GM12878 (cell line): ENCODE data around the gene SPTLC2. TPM values are rescaled to one million over a fixed set of nuclear protein-coding genes. Genes with fewer than 3 reads are reported as not detected.

Experiments
- ATAC-seq: fragments of 200-7000 bp; cut with Tn5 transposase; 3 replicates; pipeline ENCODE4 v1.9.1; 2020; ENCODE audit warnings: mild to moderate bottlenecking, moderate library complexity
- BruUV-seq: library from RNA; stranded (reverse); fragments of 400-500 nt; replicated peaks from 2 replicates; lab custom pipeline; 2021; lab: Mats Ljungman, UMichigan
- CTCF ChIA-PET: fragments of 300-600 bp; sonication (Branson Sonifier 250); formaldehyde crosslinking; extraction: SDS; loops from one replicate; lab custom pipeline; 2021; ENCODE audit warnings: inconsistent platforms; lab: Yijun Ruan, JAX
- POLR2A ChIA-PET: fragments of 350-600 bp; formaldehyde crosslinking; extraction: SDS; loops from one replicate; lab custom pipeline; 2021; ENCODE audit warnings: inconsistent platforms; lab: Charles Lee
- RAD21 ChIA-PET: fragments of 300-600 bp; sonication (Branson Sonifier 250); formaldehyde crosslinking; loops from one replicate; lab custom pipeline; 2023; ENCODE audit warnings: antibody characterized with exemption; ENCODE audit not compliant: unreplicated experiment; lab: Charles Lee
- SMC1A ChIA-PET: fragments of 300-600 bp; sonication (Branson Sonifier 250); formaldehyde crosslinking; loops from one replicate; lab custom pipeline; 2023; ENCODE audit not compliant: unreplicated experiment, uncharacterized antibody; lab: Charles Lee
- DNase-seq: peaks from one replicate; pipeline ENCODE4 v3.0.0-alpha.2; 2011; ENCODE audit warnings: low read depth, low spot score
- FAIRE-seq: peaks from 3 replicates; lab custom pipeline; 2011; peaks lifted over from hg19 to GRCh38; lab: Jason Lieb, UNC
- H2AFZ ChIP-seq: 2 replicates; pipeline ENCODE4 v1.6.0; 2011; ENCODE audit warnings: low read depth, low read length, control low read depth; ENCODE audit not compliant: control insufficient read depth
- H3K27ac ChIP-seq: 2 replicates; pipeline ENCODE4 v1.5.1; 2011; ENCODE audit warnings: control low read depth; ENCODE audit not compliant: control insufficient read depth, insufficient read depth
- H3K27me3 ChIP-seq, 2 experiments: replicated peaks in 1 of 2; 2 replicates each; pipeline versions ENCODE4 v1.6.0 to v1.6.1; 2011; ENCODE audit warnings: low read length in 1 of 2; ENCODE audit not compliant: control insufficient read depth in 2 of 2, insufficient read depth in 2 of 2
- H3K36me3 ChIP-seq, 2 experiments: 2 replicates each; pipeline ENCODE4 v1.5.1; 2011; ENCODE audit warnings: low read length in 1 of 2; ENCODE audit not compliant: control insufficient read depth in 2 of 2, insufficient read depth in 2 of 2
- H3K4me1 ChIP-seq: 2 replicates; pipeline ENCODE4 v1.6.1; 2011; ENCODE audit warnings: mild to moderate bottlenecking, low read length, moderate library complexity, mixed read lengths; ENCODE audit not compliant: control insufficient read depth, insufficient read depth
- H3K4me2 ChIP-seq: 2 replicates; pipeline ENCODE4 v1.6.0; 2011; ENCODE audit warnings: control low read depth; ENCODE audit not compliant: control insufficient read depth, insufficient read depth
- H3K4me3 ChIP-seq: fragments of 200-600 bp; sonication (generic); 2 replicates; pipeline ENCODE4 v1.5.1; 2016
- H3K79me2 ChIP-seq: 2 replicates; pipeline ENCODE4 v1.6.0; 2011; ENCODE audit warnings: low read length; ENCODE audit not compliant: control insufficient read depth, insufficient read depth
- H3K9ac ChIP-seq: 2 replicates; pipeline ENCODE4 v1.8.0; 2011; ENCODE audit warnings: low read length, control low read depth, mixed read lengths; ENCODE audit not compliant: control insufficient read depth, insufficient read depth
- H3K9me3 ChIP-seq: replicated peaks from 3 replicates; pipeline ENCODE4 v1.5.1; 2011; ENCODE audit warnings: mild to moderate bottlenecking, low read length; ENCODE audit not compliant: control insufficient read depth, insufficient read depth
- H4K20me1 ChIP-seq: 2 replicates; pipeline ENCODE4 v1.6.0; 2011; ENCODE audit not compliant: control insufficient read depth, insufficient read depth
- ATF2 ChIP-seq: IDR thresholded peaks from 2 replicates; pipeline ENCODE4 v1.6.1; 2012; ENCODE audit warnings: low read length, inconsistent platforms
- CHD1 ChIP-seq: IDR thresholded peaks from 2 replicates; pipeline ENCODE4 v1.6.1; 2012; ENCODE audit warnings: low read depth, low read length, improper control_type of control experiment
- DPF2 ChIP-seq: fragments of 450-650 bp; IDR thresholded peaks from 2 replicates; pipeline ENCODE4 v1.6.1; 2017; ENCODE audit warnings: mild to moderate bottlenecking
- PML ChIP-seq: IDR thresholded peaks from 2 replicates; pipeline ENCODE4 v1.6.1; 2012; ENCODE audit warnings: low read length, inconsistent platforms
- POLR2AphosphoS5 ChIP-seq: IDR thresholded peaks from 2 replicates; pipeline ENCODE4 v1.6.1; 2011; ENCODE audit warnings: mild to moderate bottlenecking, low read length, inconsistent platforms
- PRDM15 ChIP-seq: fragments of 450-650 bp; formaldehyde crosslinking; IDR thresholded peaks from 2 replicates; pipeline ENCODE4 v1.4.0; 2020; ENCODE audit warnings: mild to moderate bottlenecking, moderate library complexity
- RB1 ChIP-seq: fragments of 450-650 bp; formaldehyde crosslinking; IDR thresholded peaks from 2 replicates; pipeline ENCODE4 v1.6.1; 2017; ENCODE audit warnings: mild to moderate bottlenecking, borderline replicate concordance
- SMAD5 ChIP-seq: IDR thresholded peaks from 2 replicates; pipeline ENCODE4 v1.6.1; 2016; ENCODE audit warnings: antibody characterized with exemption, low read depth
- SMARCA5 ChIP-seq: fragments of 450-650 bp; IDR thresholded peaks from 2 replicates; pipeline ENCODE4 v1.6.1; 2017; ENCODE audit warnings: mild to moderate bottlenecking
- SMC3 ChIP-seq: IDR thresholded peaks from 2 replicates; pipeline ENCODE4 v1.6.1; 2011; ENCODE audit warnings: low read length, improper control_type of control experiment, borderline replicate concordance
- SUPT20H ChIP-seq: IDR thresholded peaks from 2 replicates; pipeline ENCODE4 v1.6.1; 2011; ENCODE audit warnings: low read depth, mild to moderate bottlenecking, low read length, moderate library complexity, borderline replicate concordance; ENCODE audit not compliant: control insufficient read depth
- WGBS: methylation state at CpG from one replicate; pipeline ENCODE4 v1.1.6; 2016; ENCODE audit warnings: low lambda C conversion rate; ENCODE audit not compliant: insufficient replicate concordance, insufficient coverage; ENCODE audit errors: missing lambda C conversion rate; 5-methylcytosine and 5-hydroxymethylcytosine counted together
- in situ Hi-C: fragments of 300-500 bp; cut with MboI; formaldehyde crosslinking; loops from 9 replicates; pipeline ENCODE4 v1.14.3; 2018; ENCODE audit warnings: mixed read lengths
- intact Hi-C: fragments of 100-400 bp; cut with micrococcal nuclease; formaldehyde crosslinking; loops from one replicate; pipeline ENCODE4 v1.14.2; 2022; ENCODE audit not compliant: unreplicated experiment
- polyA plus RNA-seq, 11 experiments: library from polyadenylated mRNA; depleted of rRNA in 4 of 11; unstranded in 6 of 11; stranded (reverse) in 5 of 11; fragments of >200 nt; fragmentation: Nextera tagmentation in 4 of 11; fragmentation: Illumina TruSeq in 1 of 11; extraction: Ambion mirVana in 4 of 11; extraction: Trizol in 1 of 11; gene quantifications; 1 replicate in 1 of 11; 2 replicates in 10 of 11; pipeline versions ENCODE4 v1.2.1 to v1.2.3, GENCODE V29; 2011 to 2016; ENCODE audit warnings: inconsistent platforms in 2 of 11, missing spikeins in 2 of 11, low read depth in 1 of 11
- total RNA-seq, 4 experiments: library from RNA; depleted of rRNA in 3 of 4; stranded (reverse); fragments of >200 nt in 3 of 4; fragmentation: Illumina TruSeq in 1 of 4; extraction: Trizol in 1 of 4; gene quantifications; 2 replicates each; pipeline versions ENCODE4 v1.2.1 to v1.2.3, GENCODE V29; 2013 to 2021
- TF ChIP-seq, protein P1 (sequence below): fragments of 450-650 bp; IDR thresholded peaks from 2 replicates; pipeline ENCODE4 v1.6.1; 2017; ENCODE audit warnings: borderline replicate concordance
- TF ChIP-seq, protein P2 (sequence below): fragments of 450-650 bp; IDR thresholded peaks from 2 replicates; pipeline ENCODE4 v1.6.1; 2018; ENCODE audit warnings: mild to moderate bottlenecking, low read depth, moderate library complexity; ENCODE audit not compliant: partially characterized antibody

Gene SPTLC2
- total and polyA plus RNA-seq, 10 of the 15 experiments (the other 5 are each of a cell fraction or from before 2014, with no cell fraction given) = 6.9 to 35.1 (median 19.7) TPM

- in situ Hi-C loops = no loop called here
- Histone ChIP-seq H3K27me3 (no peaks in the 10 kb centered on the region), H3K27ac (no peak overlapping the region), H3K9me3 (no peaks in the 10 kb centered on the region), H3K4me1 (no peaks in the 10 kb centered on the region), H3K36me3 (peaks cover 0 to 6% of the 10 kb centered on the region in 2 experiments; a peak in 2 of 4 replicates), H3K4me2 (no peak overlapping the region), H4K20me1 (no peaks in the 10 kb centered on the region; the same call in 1 of the 2 replicates), H3K9ac (no peak overlapping the region), H3K4me3 (no peak overlapping the region), H2AFZ (no peak overlapping the region), H3K79me2 (no peaks in the 10 kb centered on the region)
- SMC1A ChIA-PET = no interaction called here
- ATAC-seq (no peak), FAIRE-seq (no peak), DNase-seq (no peak)
- RAD21 ChIA-PET = no interaction called here
- 98% methylated on average over 3 of the region's 3 CpGs for WGBS
- intact Hi-C loops = no loop called here
- TF ChIP-seq CHD1 = no peak
- no peak for TF ChIP-seq POLR2AphosphoS5
- TF ChIP-seq, protein P1, sequence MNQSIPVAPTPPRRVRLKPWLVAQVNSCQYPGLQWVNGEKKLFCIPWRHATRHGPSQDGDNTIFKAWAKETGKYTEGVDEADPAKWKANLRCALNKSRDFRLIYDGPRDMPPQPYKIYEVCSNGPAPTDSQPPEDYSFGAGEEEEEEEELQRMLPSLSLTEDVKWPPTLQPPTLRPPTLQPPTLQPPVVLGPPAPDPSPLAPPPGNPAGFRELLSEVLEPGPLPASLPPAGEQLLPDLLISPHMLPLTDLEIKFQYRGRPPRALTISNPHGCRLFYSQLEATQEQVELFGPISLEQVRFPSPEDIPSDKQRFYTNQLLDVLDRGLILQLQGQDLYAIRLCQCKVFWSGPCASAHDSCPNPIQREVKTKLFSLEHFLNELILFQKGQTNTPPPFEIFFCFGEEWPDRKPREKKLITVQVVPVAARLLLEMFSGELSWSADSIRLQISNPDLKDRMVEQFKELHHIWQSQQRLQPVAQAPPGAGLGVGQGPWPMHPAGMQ = no peak
- no peak for TF ChIP-seq SUPT20H
- no peak for TF ChIP-seq SMC3
- no peak for TF ChIP-seq SMAD5
- TF ChIP-seq DPF2 = no peak
- TF ChIP-seq ATF2 = no peak
- no peak for TF ChIP-seq SMARCA5
- no peak for TF ChIP-seq PRDM15 (CRISPR knock-in tag)
- TF ChIP-seq RB1 = no peak
- TF ChIP-seq PML = no peak
- TF ChIP-seq, protein P2, sequence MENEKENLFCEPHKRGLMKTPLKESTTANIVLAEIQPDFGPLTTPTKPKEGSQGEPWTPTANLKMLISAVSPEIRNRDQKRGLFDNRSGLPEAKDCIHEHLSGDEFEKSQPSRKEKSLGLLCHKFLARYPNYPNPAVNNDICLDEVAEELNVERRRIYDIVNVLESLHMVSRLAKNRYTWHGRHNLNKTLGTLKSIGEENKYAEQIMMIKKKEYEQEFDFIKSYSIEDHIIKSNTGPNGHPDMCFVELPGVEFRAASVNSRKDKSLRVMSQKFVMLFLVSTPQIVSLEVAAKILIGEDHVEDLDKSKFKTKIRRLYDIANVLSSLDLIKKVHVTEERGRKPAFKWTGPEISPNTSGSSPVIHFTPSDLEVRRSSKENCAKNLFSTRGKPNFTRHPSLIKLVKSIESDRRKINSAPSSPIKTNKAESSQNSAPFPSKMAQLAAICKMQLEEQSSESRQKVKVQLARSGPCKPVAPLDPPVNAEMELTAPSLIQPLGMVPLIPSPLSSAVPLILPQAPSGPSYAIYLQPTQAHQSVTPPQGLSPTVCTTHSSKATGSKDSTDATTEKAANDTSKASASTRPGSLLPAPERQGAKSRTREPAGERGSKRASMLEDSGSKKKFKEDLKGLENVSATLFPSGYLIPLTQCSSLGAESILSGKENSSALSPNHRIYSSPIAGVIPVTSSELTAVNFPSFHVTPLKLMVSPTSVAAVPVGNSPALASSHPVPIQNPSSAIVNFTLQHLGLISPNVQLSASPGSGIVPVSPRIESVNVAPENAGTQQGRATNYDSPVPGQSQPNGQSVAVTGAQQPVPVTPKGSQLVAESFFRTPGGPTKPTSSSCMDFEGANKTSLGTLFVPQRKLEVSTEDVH = no peak
- POLR2A ChIA-PET = no interaction called here
- BruUV-seq = no TSS peak
- CTCF ChIA-PET = no interaction called here
These were observed 93.3 kb downstream of the SPTLC2 start for GRCh38 chr14:77523109-77523508.
